GM12892 (cell line): ENCODE measurements around the gene ZNF79.

ENCODE experiments used
- POLR2A ChIP-seq: IDR thresholded peaks from 2 replicates; pipeline ENCODE4 v1.6.1; 2011; ENCODE audit warnings: low read depth, low read length, control low read depth
- POLR2AphosphoS5 ChIP-seq: IDR thresholded peaks from 2 replicates; pipeline ENCODE4 v1.6.1; 2011; ENCODE audit warnings: low read depth, low read length, control low read depth
- TAF1 ChIP-seq: IDR thresholded peaks from 2 replicates; pipeline ENCODE4 v1.6.1; 2011; ENCODE audit warnings: low read depth, mild to moderate bottlenecking, control low read depth, low read length, borderline replicate concordance

DNA sequence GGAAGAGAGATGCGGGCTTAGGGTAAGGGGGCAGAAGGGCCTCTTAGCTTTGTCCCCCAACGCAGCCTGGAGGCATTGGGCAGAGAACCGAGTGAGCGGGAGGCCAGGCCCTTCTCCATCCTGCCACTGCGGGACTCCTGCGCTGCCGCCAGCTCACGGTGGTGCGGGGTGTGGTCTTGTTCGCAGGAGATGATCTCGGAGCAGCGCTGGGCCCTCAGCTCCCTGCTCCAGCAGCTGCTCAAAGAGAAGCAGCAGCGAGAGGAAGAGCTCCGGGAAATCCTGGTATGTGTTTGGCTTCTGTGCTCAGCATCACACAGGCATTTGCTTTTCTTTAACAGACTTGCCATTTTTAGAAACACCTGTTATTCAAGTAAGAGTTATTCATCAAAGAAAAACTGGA lies 68.4 kb downstream of the ZNF79 start:
- TF ChIP-seq POLR2AphosphoS5 (no peak), POLR2A (no peak), TAF1 (no peak)
